ENCODE measurements around the gene TRIM27.

DNA sequence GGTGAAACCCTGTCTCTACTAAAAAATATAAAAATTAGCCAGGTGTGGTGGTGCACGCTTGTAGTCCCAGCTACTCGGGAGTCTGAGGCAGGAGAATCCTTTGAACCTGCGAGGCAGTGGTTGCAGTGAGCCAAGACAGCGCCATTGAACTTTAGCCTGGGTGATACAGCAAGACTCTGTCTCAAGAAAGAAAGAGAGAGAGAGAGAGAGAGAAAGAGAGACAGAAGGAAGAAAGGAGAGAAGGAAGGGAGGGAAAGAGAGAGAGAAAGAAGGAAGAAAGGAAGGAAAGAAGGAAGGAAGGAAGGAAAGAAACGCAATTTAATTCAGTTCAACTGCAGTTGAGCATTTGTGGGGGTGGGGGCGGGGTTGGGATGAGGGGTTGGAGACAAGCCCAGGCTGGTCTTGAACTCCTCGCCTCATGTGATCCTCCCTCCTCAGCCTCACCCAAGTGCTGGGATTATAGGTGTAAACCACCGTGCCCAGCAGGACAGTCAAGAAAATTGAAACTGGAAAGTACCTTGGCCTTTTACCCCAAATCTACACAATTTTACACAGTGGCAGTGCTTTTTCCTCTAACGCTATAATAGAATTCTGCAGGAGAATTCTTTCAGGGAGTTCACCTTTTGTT, 30.5 kb downstream of the TRIM27 start:
- TF ChIP-seq CTCF (IDR thresholded peaks at IDR 0.05; ENCODE audit: poor library complexity) (no peak), EZH2phosphoT487 (IDR thresholded peaks at IDR 0.05; ENCODE audit: low read depth, severe bottlenecking, unreplicated experiment) (no peak), EZH2 (IDR thresholded peaks at IDR 0.05; ENCODE audit: borderline replicate concordance) (no peak)

Measured in hepatocyte (in vitro differentiated cells).